ENCODE measurements around the gene MYH9.

MYH9 gene

DNA sequence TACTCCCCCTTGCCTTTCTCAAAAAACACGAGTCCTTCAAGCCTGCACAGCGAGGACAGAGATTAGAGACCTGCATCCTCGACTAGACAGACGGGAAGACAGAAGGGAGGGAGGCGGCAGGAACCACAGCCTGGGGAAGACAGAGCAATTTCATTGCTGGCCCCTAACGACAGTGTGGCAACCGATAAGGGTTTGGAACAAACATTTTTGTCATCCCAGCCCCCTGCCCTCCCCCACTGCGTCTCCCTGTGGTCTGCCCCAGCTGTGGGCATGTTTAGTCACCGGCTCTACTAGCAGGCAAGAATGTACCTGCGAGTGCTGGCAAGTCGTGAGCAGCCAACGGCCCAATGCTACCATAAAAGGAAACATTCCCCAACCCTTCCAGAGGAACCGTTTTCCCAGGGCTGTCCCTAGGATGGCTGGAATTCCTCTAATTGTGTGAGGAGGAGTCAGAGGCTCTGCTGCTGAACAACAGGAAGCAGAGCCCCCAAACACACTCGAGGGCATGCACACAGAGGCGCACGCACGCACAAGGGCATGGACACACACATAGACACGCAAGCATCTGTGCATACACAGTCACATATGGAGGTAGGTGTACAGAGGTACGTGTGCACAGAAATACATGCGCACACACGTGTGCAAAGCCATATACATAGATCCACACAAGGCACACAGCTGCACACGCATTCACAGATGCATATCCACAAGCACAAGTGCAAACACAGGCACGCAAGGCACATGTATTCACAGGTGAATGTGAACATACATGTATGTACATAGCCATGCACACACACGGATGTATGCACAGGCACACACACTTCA, 58.3 kb downstream of the MYH9 start:
- DNase-seq, result peak; percentile 97

- peak; percentile 56 for DNase-seq
Measured at GRCh38 chr22:36328635-36329253, 59.0 kb downstream of the MYH9 start.

GRCh38 chr22:36327922-36328551, 59.7 kb downstream of the MYH9 start:
- peak; percentile 38 for DNase-seq

GRCh38 chr22:36326178-36327161, 61.3 kb downstream of the MYH9 start:
- DNase-seq, result no peak

DNA sequence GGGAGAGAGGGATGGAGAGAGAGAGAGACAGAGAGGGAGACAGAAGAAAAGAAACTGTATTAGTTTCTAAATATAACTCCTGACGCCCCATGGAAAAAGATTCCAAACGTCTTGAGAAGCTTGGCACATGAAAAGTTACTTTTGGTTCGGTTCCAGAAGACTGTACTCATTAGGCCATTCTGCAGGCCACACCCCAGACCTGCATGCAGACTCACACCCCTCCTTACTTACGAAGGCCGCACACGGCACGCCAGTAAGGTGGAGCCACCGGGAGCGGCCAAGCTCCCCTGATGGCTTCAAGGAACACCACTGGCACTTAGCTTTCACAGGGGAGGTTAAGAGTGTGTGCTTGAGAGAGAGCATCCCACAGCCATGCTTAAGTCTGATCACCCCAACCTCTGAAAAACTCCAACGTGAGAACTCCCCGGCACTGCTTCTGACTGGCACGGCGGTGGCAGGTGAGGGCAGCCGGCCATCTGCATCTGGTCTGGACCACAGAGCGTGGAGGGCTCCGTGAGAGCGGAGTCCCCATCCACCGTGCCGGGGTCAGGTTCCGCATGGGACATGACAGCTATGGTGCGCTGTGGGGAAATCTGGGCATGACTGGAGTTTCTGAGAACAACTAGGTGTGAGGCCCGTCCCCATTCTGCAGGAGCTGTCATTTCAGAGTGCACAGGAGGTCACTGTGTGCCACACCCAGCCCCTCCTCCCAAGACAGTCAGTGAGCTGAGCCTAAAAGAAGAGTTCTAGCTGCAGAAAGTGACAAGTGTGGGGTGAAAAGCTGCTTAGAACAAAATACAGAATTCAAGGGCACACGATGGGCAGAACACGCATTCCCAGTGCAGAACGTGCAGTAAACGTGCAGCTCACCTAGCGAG, 62.4 kb downstream of the MYH9 start:
- no peak for DNase-seq

DNA sequence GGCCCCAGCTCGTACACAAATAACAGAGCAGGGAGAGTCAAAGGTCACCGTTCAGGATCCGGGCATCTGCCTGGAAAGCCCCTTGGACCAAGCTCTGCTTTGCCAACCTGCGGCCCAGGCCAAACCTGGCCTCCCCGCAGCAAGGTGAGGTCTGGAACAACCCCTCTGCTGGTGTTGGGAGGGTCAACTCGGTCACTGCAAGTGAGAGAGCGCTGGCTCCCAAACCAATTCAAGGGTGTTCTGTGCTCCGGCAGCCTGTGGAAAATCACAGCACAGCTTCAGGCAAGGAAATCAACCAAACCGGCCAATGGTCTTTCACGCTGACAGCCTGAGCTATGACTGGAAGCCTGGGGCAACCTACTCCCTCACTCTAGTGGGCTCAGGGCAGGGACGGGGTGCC, 63.4 kb downstream of the MYH9 start:
- no peak for DNase-seq

DNA sequence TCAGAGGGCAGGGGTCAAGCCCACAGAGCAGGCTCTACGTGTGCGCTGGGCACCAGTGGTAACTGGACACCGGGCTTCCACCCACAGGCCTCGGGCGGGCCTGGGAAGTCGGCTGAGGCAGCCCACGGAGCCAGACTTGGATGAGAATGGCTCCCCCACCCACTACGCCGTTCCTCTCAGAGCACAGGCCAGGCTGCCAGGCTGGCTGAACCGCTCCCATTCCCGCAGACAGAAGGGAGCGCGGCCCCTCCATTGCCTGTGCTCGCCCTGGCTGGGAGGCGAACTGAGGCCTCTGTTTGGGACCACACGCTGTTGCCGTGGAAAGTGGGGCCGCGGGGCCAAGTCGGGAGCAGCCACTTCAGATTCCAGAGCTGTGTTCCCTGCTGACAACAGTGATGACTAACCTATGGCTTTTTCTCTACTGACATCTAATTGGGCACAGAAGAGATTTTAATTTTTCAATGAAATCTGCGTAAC, 63.9 kb downstream of the MYH9 start:
- DNase-seq, result no peak

DNA sequence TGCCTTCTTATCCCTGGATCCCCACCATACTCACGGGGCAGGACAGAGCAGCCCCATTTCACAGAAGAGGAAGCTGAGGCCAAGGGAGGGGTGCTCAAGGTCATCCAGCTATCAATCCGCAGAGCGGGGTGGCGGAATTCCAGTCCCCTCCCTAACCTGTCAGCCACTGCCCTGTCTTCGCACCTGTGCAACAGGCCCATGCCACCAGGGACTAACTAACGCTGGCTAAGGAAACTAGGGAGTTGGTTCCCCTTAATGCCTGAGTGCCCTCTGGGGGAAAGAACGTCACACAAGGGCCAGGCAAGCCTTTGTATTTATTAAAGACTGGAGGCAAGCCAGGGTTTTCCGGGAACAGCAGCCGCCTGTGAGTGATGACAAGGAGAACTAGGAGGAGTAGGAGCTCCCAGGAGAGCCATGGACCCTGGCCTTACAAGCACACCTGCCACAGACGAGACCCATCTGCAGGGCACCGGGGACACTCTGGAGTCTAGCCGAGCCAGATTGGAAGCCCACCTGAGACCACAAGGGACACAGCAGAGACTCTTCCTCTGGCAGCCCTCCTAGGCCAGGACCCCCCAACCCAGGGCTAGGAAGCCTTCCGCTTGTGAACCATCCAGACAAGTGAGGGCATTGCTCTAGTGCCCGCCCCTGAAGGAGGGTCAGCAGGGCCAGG, 64.4 kb downstream of the MYH9 start:
- DNase-seq, result no peak

DNA sequence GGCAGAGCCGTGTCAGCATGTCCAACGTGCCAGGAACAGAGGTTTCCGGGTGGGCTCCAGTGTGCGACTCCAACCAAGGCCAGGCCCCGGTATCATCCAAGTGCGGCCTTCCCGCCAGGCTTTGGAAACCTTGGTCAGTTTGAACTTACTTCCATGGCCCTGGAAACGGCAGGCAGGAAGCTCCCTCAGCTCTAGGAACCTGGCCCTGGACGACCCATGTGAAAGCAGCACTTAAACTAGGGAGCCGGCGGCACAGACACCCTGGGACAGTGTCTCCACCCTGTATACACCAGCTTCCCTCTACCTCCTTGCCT, 65.2 kb downstream of the MYH9 start:
- DNase-seq, result no peak

DNA sequence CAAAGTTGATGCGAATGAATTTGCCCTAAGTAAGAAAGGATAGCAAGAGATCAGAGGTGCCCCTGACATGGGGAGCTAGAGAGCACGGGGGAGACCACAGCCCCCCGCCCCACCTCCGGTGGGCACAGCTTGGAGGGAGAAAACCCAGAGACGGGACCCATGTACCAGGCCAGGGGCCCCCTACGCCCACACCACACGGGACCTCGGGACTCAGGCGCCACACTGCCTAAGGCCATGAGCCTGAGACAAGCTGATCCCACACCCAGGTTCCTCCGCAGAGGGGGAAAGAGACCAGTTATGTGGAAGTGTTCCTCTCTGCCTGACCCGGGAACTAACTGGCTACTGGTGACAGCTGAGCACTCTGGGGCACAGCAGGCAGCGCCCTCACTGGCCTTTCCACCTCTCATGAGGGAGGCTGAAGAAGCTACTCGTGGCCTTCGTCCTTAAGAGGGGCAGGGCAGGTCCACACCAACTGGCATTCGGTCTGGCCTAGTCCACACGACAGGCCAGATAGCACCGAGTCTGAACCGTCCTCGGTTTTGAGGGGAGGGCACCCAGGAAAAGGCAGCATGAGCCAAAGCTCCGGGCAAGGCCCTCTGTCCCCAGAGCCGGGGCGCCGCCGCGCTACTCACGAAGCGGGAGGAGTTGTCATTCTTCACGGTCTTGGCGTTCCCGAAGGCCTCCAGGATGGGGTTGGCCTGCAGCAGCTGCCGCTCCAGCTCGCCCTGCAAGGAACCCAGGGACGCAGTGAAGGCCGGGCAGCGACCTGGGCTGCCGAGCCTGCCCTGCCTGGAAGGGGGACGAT, 65.8 kb downstream of the MYH9 start:
- DNase-seq, result no peak

- no peak for DNase-seq
Measured at GRCh38 chr22:36320553-36320952, 67.2 kb downstream of the MYH9 start.

- no peak for DNase-seq
Measured at GRCh38 chr22:36319595-36320497, 67.9 kb downstream of the MYH9 start.

DNA sequence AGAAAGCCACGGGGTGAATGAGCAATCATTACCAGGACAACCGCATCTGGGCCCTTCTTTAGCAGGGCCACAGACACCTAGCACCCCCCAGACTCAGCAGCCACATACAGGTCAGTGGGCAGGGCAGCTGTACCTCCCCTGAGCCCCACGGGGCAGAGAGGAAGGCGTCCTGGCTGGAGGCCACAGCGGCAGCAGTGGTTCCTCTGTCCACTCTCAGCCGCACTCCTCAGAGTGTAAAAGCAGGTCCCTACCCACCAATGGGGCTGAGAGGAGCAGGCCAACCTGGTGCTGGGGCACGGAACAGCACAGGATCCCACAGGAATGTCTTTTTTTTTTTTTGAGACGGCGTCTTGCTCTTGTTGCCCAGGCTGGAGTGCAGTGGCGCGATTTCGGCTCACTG, 69.3 kb downstream of the MYH9 start:
- DNase-seq, result no peak

DNA sequence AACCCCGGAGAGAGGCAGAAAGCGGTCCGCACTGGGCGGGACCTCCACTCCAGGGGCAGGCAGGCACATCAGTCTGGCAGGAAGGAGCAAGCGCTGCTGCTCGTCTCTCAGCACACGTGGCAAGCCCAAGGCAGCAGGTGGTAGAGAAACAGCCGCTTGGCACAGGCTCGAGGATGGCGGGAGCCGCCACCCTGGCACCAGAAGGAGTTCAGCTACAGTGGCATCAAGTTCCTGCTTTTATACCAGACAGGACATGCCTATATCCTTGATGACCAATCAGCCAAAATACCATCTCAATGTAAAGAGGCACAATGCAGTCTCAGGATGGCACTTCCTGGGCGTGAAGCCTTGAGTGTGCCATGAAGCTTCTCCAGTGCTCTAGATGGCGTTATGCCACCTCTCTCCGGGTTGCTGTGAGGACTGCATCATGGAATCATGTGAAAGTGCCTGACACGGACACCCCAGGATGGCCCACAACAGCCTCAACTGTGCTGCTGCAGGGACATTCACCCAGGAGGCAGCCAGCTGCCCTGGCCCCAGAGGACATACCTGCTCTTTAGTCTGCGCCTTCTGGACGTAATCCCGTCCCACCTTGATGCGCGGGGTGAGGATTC, 70.0 kb downstream of the MYH9 start:
- no peak for DNase-seq

DNA sequence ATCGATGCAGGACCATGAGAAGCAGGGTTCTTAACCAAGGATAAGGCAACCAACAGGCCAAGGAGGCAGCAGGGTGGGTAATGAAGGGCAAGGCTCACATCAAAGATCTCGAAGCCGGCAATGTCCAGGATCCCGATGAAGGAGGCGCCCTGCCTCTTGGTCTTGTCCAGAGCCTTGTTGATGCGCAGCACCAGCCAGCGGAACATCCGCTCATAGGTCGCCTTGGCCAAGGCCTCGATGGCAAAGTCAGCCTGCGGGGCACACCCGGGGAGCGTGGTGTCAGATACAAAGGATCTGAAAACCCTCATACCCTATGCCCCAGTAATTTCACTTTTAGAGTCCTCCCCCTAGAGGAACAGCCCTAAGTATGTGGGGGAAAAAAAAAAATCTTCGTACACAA, 71.3 kb downstream of the MYH9 start:
- DNase-seq, result no peak

DNA sequence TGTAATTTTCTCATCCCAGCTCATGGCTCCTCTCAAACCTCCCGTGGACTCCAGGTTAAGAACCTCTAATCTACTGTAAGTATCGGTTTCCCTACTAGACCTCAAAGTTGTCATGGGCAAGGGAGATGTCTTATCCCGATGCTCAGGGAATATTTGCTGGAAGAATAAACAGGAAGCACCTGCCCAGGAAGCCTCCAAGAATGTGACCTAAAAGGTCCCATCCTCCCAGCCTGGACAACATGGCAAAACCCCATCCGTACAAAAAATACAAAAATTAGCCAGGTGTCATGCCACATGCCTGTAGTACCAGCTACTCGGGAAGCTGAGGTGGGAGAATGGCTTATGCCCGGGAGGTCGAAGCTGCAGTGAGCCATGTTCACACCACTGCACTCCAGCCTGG, 72.4 kb downstream of the MYH9 start:
- no peak for DNase-seq

DNA sequence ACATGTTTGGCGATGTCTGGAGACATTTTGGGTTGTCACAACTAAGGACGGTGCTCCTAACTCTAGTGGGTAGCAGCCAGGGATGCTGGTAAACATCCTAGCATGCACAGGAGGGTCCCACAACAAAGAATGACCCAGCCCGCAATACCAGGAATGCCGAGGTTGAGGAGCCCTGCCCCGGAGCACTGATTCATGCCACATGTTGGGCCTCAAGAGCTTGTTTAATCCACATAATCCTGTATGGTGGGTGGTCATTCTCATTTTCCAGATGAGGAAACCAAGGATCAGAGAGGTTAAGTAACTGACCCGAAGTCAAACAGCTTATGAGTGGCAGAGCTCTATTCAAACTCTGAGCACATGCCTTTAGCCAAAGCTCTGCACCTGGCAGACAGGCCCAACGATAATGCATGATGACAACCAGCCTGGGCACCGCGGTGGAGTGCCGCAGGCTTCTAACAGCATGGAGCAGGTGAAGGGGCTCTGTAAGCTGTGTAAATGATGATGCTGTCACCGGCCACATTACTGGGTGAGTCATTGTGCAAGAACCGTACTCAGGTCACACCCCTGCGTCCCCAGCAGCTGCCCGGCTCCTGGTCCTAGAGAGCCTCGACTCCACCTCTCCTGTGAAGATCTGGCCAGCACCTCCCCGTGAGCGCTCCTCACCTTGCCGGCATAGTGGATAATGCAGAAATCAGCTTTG, 76.2 kb downstream of the MYH9 start:
- no peak for DNase-seq

- DNase-seq, result no peak
Measured at GRCh38 chr22:36308880-36309279, 78.9 kb downstream of the MYH9 start.
